NCI-H146 (cell line): ENCODE measurements around the gene SHH.

ENCODE experiments used
- DNase-seq: peaks from one replicate; lab custom pipeline; 2025; lab: John Stamatoyannopoulos, UW

SHH gene

DNA sequence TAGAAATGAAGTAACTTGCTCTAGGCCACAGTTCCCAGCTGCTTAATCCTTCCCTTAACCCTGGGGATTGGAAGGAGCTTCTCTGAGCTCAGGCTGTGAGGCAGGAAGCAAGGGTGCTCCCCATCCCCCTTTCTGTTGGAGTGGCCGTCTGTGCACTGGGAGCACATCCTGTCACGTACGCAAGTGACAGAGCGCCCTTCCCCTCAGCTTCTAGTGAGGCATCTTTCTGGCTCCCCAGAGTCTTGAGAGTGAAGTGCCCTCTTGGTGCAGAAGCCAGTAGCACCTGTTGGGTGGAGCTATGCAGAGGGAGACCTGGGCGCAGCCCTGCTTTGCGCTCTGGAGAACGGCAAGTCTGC is 47.8 kb downstream of the SHH start:
- no peak for DNase-seq

DNA sequence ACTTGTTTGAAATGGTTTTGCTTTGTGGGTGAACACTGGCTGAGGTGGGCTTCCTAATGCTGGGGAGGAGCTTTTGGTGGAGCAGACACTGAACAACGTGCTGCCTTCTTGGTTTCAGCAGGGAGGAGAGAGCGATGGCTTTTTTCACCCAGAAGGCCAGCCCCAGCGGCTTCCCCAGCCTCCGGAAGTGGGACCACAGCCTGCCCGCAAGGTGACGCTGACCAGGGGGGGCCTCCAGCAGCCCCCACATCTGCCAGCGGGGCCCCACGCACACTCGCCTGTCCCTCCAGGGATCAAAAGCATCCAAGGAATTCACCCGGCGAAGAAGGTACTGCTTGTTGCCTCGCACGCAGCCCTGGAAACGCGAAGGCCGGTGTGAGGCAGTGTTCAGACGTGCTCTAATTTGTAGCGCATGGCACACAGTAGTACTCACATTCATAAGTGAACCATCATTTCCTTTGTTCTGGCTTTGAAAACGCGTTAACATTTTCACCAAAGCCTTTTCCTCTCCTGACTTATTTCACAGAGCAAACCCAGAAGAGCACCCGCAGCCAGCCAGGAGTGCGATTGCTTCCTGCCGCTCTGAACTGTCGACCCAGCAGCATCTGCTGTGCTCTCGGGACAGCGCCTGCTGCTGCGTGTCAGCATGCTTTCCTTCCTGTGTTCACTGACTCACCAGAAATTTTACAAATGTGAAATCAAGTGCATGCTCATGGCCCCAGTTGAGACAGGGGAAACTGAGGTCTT is 48.4 kb downstream of the SHH start:
- no peak for DNase-seq

DNA sequence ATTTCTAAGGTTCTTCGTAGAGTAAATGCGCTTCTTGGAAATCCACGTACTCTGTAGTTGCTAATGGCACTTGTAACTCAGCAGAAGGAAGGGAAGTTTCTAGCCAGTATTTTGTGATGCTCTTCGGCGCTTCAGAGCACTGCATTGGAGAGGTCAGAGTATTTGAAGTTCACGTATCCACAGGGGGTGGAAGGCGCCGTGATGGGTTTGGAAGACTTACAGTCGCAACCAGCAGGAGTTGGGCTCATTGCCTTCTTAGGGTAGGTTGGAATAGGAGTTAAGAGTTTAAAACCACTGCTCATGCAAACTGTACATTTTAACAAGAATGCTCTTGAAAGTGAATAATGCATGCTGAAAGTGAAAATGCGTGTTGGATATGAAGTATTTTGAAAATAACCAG is 49.1 kb downstream of the SHH start:
- no peak for DNase-seq

- no peak for DNase-seq
Measured at GRCh38 chr7:155762655-155763054, 49.6 kb downstream of the SHH start.

DNA sequence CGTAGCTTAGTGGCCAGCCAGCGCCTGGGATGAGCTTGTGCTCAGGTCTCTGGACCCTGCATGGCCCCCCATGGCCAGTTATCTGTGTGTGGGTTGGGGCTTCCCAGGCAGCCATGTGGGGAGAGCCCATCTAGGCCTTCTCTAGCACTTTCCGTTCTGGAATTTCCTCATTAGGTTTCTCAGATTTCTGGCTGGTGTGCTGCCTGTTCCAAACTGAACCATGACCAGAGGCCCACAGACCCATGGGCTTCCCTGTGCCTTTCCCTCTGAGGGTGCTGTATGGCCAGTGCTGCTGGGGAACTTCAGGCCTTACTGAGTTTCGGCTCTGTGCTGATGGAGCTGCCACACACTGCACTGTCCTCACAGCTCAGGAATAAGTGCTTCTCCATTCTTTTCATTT is 50.2 kb downstream of the SHH start:
- no peak for DNase-seq

GRCh38 chr7:155761162-155761561 is 51.1 kb downstream of the SHH start:
- no peak for DNase-seq

DNA sequence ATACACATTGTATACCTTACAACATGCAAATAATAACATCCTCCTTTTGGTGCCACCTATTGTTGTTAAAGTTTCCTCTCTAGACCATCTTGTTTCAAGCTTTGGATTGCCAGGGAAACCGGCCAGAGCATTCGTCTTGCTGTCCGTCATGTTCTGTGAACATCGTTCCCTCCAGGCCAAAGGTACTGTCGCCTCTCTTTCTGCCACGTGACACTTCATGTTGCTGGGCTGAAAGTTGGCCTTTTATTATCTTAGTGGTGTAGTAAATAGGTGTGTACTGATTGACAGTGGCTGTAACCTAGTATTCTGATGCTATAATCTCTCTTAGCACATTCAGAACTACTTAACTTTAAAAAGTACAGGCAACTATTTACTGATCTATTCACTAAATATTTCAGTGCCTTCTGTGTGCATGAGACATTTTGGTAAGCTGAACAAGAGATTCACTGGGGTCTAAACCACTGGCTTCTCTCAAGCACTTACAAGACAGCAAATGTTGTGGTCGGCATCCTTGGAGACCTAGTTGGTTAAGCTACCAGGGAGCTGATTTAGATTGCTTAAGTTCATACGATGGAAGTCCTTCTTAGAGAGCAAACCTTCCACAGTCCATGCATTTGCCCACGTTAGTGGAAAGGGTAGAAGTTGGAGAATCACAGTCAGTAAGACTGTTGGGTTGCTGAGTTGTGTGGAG is 52.4 kb downstream of the SHH start:
- no peak for DNase-seq

GRCh38 chr7:155758348-155758747 is 53.9 kb downstream of the SHH start:
- no peak for DNase-seq

DNA sequence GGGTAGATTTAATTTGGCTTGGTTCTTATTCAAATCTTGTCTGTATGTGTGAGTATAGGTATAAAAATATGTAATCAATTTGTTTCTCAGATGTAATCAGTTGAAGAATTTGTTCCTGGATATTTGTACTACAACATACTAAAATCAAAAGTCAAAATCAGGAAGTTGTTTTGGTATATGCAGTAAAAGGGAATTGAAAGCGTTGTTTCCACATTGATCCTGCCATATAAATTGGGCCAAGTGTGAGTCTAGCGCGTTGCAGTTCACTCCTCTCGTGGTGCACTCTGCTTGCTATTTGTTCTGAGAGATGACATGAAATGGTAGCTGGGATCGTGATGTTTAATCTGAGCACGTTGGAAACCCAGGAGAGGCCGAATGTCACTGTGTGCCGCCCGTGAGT is 55.9 kb downstream of the SHH start:
- no peak for DNase-seq

GRCh38 chr7:155755026-155755425 is 57.2 kb downstream of the SHH start:
- DNase-seq: no peak

- no peak for DNase-seq
Measured at GRCh38 chr7:155754165-155754564, 58.1 kb downstream of the SHH start.

GRCh38 chr7:155753446-155753965 is 58.8 kb downstream of the SHH start:
- DNase-seq: no peak

GRCh38 chr7:155752756-155753445 is 59.4 kb downstream of the SHH start:
- no peak for DNase-seq

DNA sequence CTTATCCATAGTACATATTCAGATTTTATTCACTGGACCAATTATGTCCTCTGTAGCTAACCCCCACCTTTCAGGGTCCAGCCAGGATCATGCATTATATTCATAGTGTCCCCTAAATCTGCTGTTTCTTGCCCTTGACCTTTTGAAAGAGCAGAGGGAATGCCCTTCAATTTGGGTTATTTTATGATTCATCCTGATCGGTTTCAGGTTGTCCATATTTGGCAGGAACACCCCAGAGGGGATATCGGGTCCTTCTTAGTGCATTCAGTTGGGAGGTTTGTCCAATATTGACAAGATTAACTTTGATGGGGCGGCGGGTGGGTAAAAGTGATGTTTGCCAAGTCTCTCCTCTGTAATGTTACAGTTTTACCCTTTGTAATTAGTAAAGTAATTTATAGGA is 60.9 kb downstream of the SHH start:
- no peak for DNase-seq

- no peak for DNase-seq
Measured at GRCh38 chr7:155750255-155751125, 61.8 kb downstream of the SHH start.
